ENCODE measurements around the gene KCNJ16. TPM values are rescaled to one million over a fixed set of nuclear protein-coding genes. Genes with fewer than 3 reads are reported as not detected.

The KCNJ16 gene
- total and polyA plus RNA-seq, 7 experiments from 2014 or later = not detected

DNA sequence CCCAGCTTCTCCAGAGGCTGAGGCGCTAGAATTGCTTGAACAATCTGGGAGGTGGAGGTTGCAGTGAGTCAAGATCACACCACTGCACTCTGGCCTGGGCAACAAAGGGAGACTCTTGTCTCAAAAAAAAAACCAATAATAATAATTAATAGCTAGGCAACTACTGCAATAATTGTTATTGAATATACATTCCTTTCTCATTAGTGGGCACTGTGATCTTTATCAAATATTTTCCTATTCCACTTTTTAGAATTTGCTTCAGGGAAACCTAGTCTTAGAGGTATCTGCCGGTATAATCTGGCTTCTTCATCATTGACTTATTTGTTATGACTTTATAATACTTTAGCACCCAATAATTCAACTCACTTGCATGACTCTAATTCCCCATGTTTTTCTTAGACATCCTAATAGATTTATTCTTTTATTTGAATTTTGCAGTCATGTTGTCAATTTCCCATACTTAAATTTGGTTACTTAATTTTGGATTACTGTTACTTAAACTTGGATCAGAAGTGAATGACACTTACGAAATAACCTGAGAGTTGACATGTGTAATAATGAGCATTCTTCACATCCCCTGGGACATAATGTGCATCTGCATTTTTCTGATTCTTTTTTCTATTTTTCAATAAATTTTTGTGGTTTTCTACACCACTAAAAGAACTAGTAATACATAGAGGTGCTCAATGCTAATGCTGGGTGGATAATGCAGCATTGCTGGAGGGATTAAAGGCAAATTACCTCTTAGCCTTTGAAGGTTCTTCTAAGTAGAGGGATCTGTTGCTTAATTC lies 25.0 kb upstream of the KCNJ16 start:
- no peak overlapping the region for H3K4me3 Mint-ChIP-seq
- POLR2A ChIA-PET = no interaction called here
- no peaks in the 10 kb centered on the region for H3K36me3 Mint-ChIP-seq
- ATAC-seq = no peak
- H3K27me3 ChIP-seq (ENCODE audit: control insufficient read depth in 2 of 2, insufficient read depth in 2 of 2, low read length in 2 of 2) = no peaks in the 10 kb centered on the region
- CTCF ChIA-PET = no interaction called here
- H3K36me3 ChIP-seq (ENCODE audit: control insufficient read depth in 2 of 3, insufficient read depth in 3 of 3, low read length in 3 of 3) = no peaks in the 10 kb centered on the region
- H3K4me1 ChIP-seq (ENCODE audit: control insufficient read depth in 2 of 2, insufficient read depth in 2 of 2, low read length in 2 of 2) = no peaks in the 10 kb centered on the region
- H3K9me3 Mint-ChIP-seq = peaks cover 0 to 3% (median 0%) of the 10 kb centered on the region in 11 donors
- intact Hi-C loops (cut with micrococcal nuclease) = no loop called here
- H3K27ac ChIP-seq (ENCODE audit: low read depth, low read length) = no peak overlapping the region
- H3K27ac Mint-ChIP-seq = no peak overlapping the region
- peaks cover 0 to 4% (median 0%) of the 10 kb centered on the region in 5 donors for H3K27me3 Mint-ChIP-seq
- no peak for DNase-seq
- peaks cover 0 to 2% (median 0%) of the 10 kb centered on the region in 7 donors for H3K4me1 Mint-ChIP-seq
- H3K4me3 ChIP-seq (ENCODE audit: low read length) = no peak overlapping the region
- no peaks in the 10 kb centered on the region for H3K9me3 ChIP-seq (ENCODE audit: control insufficient read depth in 2 of 3, low read length in 3 of 3)

DNA sequence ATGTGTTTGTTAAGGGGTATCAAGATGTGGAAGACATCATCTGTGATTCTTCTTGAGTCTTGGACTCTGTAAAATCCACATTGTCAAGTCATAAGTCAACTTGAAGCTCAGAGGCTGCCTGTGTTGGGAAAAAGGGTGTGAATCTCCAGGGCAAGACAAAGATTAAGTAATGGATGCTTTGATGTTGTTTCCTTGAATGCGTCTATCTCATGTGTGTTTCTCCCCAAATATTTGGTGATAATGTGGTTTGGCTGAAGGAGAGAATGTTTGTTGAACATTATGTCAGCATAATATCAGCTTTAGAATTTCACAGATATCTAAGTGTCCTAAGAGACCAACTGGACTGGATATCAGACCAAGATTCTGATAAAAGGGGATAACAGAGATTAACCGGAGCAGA lies 24.1 kb upstream of the KCNJ16 start:
- H3K27me3 Mint-ChIP-seq = peaks cover 0 to 4% (median 0%) of the 10 kb centered on the region in 5 donors
- H3K9me3 Mint-ChIP-seq = peaks cover 0 to 3% (median 0%) of the 10 kb centered on the region in 11 donors
- H3K27me3 ChIP-seq (ENCODE audit: control insufficient read depth in 2 of 2, insufficient read depth in 2 of 2, low read length in 2 of 2) = no peaks in the 10 kb centered on the region
- ChIA-PET CTCF (no interaction called here), POLR2A (no interaction called here)
- intact Hi-C loops (cut with micrococcal nuclease) = no loop called here
- H3K4me1 ChIP-seq (ENCODE audit: control insufficient read depth in 2 of 2, insufficient read depth in 2 of 2, low read length in 2 of 2) = no peaks in the 10 kb centered on the region
- no peaks in the 10 kb centered on the region for H3K36me3 ChIP-seq (ENCODE audit: control insufficient read depth in 2 of 3, insufficient read depth in 3 of 3, low read length in 3 of 3)
- H3K4me3 ChIP-seq (ENCODE audit: low read length) = no peak overlapping the region
- peaks cover 0 to 2% (median 0%) of the 10 kb centered on the region in 7 donors for H3K4me1 Mint-ChIP-seq
- DNase-seq (no peak), ATAC-seq (no peak)
- H3K36me3 Mint-ChIP-seq = no peaks in the 10 kb centered on the region
- no peak overlapping the region for H3K27ac Mint-ChIP-seq
- no peak overlapping the region for H3K4me3 Mint-ChIP-seq
- H3K27ac ChIP-seq (ENCODE audit: low read depth, low read length) = no peak overlapping the region
- no peaks in the 10 kb centered on the region for H3K9me3 ChIP-seq (ENCODE audit: control insufficient read depth in 2 of 3, low read length in 3 of 3)

DNA sequence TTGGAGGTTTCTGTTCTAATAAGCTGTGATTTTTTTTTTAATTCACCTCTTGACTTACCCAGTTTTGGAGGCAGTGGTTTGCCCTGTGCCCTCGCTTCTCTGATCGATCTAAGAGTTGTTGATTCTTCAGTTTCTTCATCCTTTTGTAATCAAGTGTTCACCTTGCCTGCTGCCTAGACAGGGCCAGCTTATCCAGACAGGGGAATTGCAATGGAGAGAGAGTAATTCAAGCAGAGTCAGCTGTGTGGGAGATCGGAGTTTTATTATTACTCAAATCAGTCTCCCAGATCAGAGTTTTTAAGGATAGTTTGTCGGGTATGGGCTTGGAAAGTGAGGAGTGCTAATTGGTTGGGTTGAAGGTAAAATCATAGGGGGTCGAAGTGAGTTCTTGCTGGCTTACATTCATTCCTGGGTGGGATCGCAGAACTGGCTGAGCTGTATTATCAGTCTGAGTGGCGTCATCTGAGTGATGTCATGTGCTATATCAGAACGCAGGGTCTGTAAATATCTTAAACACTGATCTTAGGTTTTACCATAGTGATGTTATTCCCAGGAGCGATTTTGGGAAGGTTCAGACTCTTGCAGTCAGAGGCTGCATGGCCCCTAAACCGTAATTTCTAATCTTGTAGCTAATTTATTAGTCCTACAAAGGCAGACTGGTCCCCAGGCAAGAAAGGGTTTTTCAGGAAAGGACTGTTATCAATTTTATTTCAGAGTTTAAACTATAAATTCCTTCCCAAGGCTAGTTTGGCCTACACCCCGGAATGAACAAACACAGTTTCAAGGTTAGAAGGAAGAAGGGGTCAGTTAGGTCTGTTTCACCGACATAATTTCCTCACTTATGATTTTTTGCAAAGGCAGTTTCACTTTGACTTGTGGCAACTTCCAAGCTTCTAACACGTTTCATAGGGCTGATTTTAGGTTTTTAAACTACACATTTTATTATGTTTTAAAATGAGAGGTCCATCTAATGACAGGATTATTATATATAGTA lies 21.5 kb upstream of the KCNJ16 start:
- Histone ChIP-seq H3K9me3 (ENCODE audit: control insufficient read depth in 2 of 3, low read length in 3 of 3) (no peaks in the 10 kb centered on the region), H3K27ac (ENCODE audit: low read depth, low read length) (no peak overlapping the region), H3K4me1 (ENCODE audit: control insufficient read depth in 2 of 2, insufficient read depth in 2 of 2, low read length in 2 of 2) (no peaks in the 10 kb centered on the region), H3K27me3 (ENCODE audit: control insufficient read depth in 2 of 2, insufficient read depth in 2 of 2, low read length in 2 of 2) (no peaks in the 10 kb centered on the region), H3K4me3 (ENCODE audit: low read length) (no peak overlapping the region), H3K36me3 (ENCODE audit: control insufficient read depth in 2 of 3, insufficient read depth in 3 of 3, low read length in 3 of 3) (no peaks in the 10 kb centered on the region)
- no peaks in the 10 kb centered on the region for H3K36me3 Mint-ChIP-seq
- no peak overlapping the region for H3K4me3 Mint-ChIP-seq
- CTCF ChIA-PET = no interaction called here
- no peak for ATAC-seq
- no peak for DNase-seq
- H3K4me1 Mint-ChIP-seq = peaks cover 0 to 2% (median 0%) of the 10 kb centered on the region in 7 donors
- POLR2A ChIA-PET = no interaction called here
- H3K9me3 Mint-ChIP-seq = peaks cover 0 to 1% (median 0%) of the 10 kb centered on the region in 11 donors
- intact Hi-C loops (cut with micrococcal nuclease) = no loop called here
- H3K27ac Mint-ChIP-seq = no peak overlapping the region
- peaks cover 0 to 4% (median 0%) of the 10 kb centered on the region in 5 donors for H3K27me3 Mint-ChIP-seq

DNA sequence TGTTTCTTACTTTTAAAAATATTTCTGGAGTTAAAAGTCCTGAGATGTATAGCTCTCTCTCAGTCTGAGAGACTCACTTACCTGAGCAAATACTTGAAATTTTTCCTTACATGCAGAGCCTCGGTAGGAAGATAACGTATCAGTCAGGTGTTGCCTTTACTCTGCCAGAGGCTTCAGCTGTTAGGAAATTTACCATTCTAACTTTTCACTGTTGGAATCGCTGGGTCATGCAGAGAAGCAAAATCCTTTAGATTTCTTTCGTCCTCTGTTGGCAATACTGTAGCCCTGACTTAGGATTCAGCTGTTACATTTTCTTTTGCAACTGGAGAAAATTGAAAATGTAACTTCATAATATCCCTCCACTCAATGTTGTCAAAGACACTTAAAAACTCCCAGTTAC lies 20.0 kb upstream of the KCNJ16 start:
- Mint-ChIP-seq H3K27ac (no peak overlapping the region), H3K9me3 (peaks cover 0 to 1% (median 0%) of the 10 kb centered on the region in 11 donors), H3K4me3 (no peak overlapping the region), H3K36me3 (no peaks in the 10 kb centered on the region), H3K4me1 (peaks cover 0 to 5% (median 0%) of the 10 kb centered on the region in 7 donors), H3K27me3 (peaks cover 0 to 4% (median 0%) of the 10 kb centered on the region in 5 donors)
- Histone ChIP-seq H3K27me3 (ENCODE audit: control insufficient read depth in 2 of 2, insufficient read depth in 2 of 2, low read length in 2 of 2) (no peaks in the 10 kb centered on the region), H3K4me3 (ENCODE audit: low read length) (no peak overlapping the region), H3K9me3 (ENCODE audit: control insufficient read depth in 2 of 3, low read length in 3 of 3) (no peaks in the 10 kb centered on the region), H3K27ac (ENCODE audit: low read depth, low read length) (no peak overlapping the region), H3K36me3 (ENCODE audit: control insufficient read depth in 2 of 3, insufficient read depth in 3 of 3, low read length in 3 of 3) (no peaks in the 10 kb centered on the region), H3K4me1 (ENCODE audit: control insufficient read depth in 2 of 2, insufficient read depth in 2 of 2, low read length in 2 of 2) (no peaks in the 10 kb centered on the region)
- CTCF ChIA-PET = no interaction called here
- intact Hi-C loops (cut with micrococcal nuclease) = no loop called here
- DNase-seq (no peak), ATAC-seq (no peak)
- POLR2A ChIA-PET = no interaction called here

DNA sequence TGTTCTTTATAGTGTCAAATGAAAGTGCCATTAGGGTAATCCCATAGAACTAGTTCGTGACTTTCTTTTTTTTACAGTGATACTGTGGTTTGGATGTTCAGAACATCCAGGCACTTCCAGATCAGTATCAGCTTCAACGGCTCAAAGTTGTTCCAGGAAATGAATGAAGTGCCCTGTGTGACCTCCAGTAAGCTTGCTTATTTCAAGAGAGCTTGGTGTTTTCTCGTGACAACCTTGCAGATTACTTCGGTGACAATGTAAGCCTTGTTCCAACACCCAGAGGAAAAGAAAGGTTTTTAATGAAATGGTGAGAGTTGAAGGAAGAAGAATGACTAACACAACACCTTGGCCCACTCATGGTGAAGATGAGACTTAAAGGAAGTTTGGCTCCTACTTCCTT lies 16.0 kb upstream of the KCNJ16 start:
- Histone ChIP-seq H3K27me3 (ENCODE audit: control insufficient read depth in 2 of 2, insufficient read depth in 2 of 2, low read length in 2 of 2) (no peaks in the 10 kb centered on the region), H3K4me1 (ENCODE audit: control insufficient read depth in 2 of 2, insufficient read depth in 2 of 2, low read length in 2 of 2) (no peaks in the 10 kb centered on the region), H3K4me3 (ENCODE audit: low read length) (no peak overlapping the region), H3K27ac (ENCODE audit: low read depth, low read length) (no peak overlapping the region), H3K36me3 (ENCODE audit: control insufficient read depth in 2 of 3, insufficient read depth in 3 of 3, low read length in 3 of 3) (no peaks in the 10 kb centered on the region), H3K9me3 (ENCODE audit: control insufficient read depth in 2 of 3, low read length in 3 of 3) (no peaks in the 10 kb centered on the region)
- ChIA-PET CTCF (no interaction called here), POLR2A (no interaction called here)
- Mint-ChIP-seq H3K4me1 (peaks cover 0 to 3% (median 0%) of the 10 kb centered on the region in 7 donors), H3K27ac (no peak overlapping the region), H3K4me3 (no peak overlapping the region), H3K9me3 (peaks cover 0 to 1% (median 0%) of the 10 kb centered on the region in 11 donors), H3K27me3 (peaks cover 0 to 4% (median 0%) of the 10 kb centered on the region in 5 donors), H3K36me3 (no peaks in the 10 kb centered on the region)
- ATAC-seq = no peak
- intact Hi-C loops (cut with micrococcal nuclease) = no loop called here
- no peak for DNase-seq

DNA sequence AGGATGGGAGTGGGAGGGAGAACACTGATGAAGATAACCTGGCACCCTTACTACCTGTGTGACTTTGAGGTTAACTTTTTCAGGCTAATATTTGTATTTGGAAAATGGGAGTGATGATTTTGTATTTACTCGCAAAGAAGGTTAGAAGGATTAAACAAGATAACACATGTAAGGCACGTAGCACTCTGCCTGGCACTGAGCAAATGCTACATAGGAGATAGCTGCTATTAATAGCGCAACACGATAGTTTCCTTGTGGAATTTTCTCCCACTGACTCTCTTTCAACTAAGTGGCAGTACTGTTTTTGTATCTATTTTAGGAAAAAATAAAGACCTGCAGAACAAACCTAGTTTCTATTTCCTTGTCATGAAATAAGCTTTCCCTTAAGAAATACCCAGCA lies 15.4 kb upstream of the KCNJ16 start:
- Histone ChIP-seq H3K27me3 (ENCODE audit: control insufficient read depth in 2 of 2, insufficient read depth in 2 of 2, low read length in 2 of 2) (no peaks in the 10 kb centered on the region), H3K4me3 (ENCODE audit: low read length) (no peak overlapping the region), H3K4me1 (ENCODE audit: control insufficient read depth in 2 of 2, insufficient read depth in 2 of 2, low read length in 2 of 2) (no peaks in the 10 kb centered on the region), H3K9me3 (ENCODE audit: control insufficient read depth in 2 of 3, low read length in 3 of 3) (no peaks in the 10 kb centered on the region), H3K36me3 (ENCODE audit: control insufficient read depth in 2 of 3, insufficient read depth in 3 of 3, low read length in 3 of 3) (no peaks in the 10 kb centered on the region), H3K27ac (ENCODE audit: low read depth, low read length) (no peak overlapping the region)
- no peaks in the 10 kb centered on the region for H3K36me3 Mint-ChIP-seq
- ATAC-seq (no peak), DNase-seq (no peak)
- no peak overlapping the region for H3K27ac Mint-ChIP-seq
- CTCF ChIA-PET = no interaction called here
- H3K9me3 Mint-ChIP-seq = peaks cover 0 to 1% (median 0%) of the 10 kb centered on the region in 11 donors
- peaks cover 0 to 4% (median 0%) of the 10 kb centered on the region in 5 donors for H3K27me3 Mint-ChIP-seq
- intact Hi-C loops (cut with micrococcal nuclease) = no loop called here
- peaks cover 0 to 3% (median 0%) of the 10 kb centered on the region in 7 donors for H3K4me1 Mint-ChIP-seq
- POLR2A ChIA-PET = no interaction called here
- H3K4me3 Mint-ChIP-seq = no peak overlapping the region
